ENCODE measurements around the gene ANO3.

ANO3 gene

DNA sequence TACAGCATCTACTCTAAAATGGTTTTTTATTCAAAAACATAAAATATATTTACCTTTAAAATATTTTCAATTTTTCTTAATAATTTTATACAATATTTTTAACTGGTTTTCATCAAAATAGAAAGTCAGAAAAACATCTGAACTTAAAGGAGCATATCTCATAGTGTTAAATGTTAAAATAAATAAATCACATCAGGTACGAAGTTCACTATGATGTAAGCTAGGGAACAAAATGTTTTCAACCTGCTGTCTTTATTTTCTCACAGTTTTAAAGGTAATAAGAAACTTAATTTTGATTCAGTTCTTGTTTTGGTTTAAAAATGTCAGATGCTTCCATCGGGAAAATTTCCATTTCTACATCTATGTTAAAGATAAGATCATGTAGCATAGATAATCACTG, 142.5 kb downstream of the ANO3 start:
- H3K4me3 ChIP-seq (ENCODE audit: low read length), result no peak overlapping the region
- DNase-seq (ENCODE audit: low read depth, low spot score), result no peak

DNA sequence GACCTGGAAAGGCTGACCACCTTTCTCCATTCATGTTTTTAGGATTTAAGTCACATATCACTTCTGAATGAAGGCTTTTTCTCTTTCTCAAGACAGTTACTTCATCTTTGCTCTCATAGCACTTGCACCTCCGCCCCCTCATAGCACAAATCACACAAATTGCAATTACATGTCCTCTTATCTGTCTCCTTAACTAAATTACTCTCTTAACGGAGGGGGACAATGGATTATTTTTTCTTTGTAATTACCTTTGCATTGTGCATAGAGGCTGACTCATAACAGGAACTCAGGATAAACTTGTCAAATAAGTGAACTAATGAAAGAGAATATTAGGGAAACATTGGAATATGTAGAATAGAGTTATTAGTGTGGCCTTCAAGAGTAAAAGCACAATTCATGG, 145.5 kb downstream of the ANO3 start:
- no peak for DNase-seq (ENCODE audit: low read depth, low spot score)
- no peak overlapping the region for H3K4me3 ChIP-seq (ENCODE audit: low read length)

DNA sequence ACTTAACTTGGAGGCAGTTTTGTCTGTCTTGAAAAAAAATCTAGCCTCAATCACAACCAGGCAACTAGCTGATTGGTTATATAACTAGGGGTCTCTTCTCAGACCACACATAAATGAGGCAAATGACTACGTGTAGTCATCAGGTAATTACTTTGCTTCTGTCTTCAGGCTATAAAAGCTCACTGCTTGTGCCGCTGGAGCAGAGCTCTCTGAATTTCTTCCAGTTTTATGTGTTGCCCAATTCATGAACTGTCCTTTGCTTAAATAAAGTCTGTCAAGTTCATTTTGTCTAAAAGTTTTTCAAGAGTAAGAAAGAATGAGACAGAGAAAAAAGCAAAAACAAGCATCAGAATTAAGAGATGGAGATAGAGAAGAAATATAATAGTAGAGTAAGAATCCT, 146.8 kb downstream of the ANO3 start:
- no peak for DNase-seq (ENCODE audit: low read depth, low spot score)
- no peak overlapping the region for H3K4me3 ChIP-seq (ENCODE audit: low read length)

DNA sequence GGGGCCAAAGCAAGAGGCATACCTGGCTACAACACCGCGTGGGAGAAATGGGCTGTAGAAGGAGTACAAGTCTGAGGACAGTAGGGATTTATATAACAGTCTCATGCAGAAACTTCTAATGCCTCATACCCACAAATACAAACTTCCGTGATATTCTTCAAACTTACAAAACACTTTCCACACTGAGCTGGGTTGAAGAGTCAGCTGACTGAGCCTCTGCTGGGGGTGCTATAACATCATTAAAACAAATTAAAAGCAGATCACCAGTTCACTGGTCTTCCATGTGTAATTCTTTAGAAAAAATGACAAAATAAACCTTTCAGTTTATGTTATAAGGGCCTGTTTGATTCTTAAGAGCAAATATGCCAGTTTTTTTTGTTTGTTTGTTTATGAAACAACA, 148.1 kb downstream of the ANO3 start:
- no peak for DNase-seq (ENCODE audit: low read depth, low spot score)
- no peak overlapping the region for H3K4me3 ChIP-seq (ENCODE audit: low read length)

DNA sequence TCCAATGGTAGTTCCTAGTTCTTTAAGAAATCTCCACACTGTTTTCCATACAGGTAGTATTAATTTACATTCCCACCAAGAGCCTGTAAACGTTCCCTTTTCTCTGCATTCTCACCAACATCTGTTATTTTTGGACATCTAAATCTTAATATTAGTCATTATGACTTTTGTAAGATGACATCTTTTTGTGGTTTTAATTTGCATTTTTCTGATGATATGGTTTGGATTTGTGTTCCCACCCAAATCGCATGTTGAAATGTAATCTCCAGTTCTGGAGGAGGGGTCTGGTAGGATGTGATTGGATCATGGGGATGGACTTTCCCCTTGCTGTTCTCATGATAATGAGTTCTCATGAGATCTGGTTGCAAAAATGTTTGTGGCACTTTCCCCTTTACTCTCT, 151.2 kb downstream of the ANO3 start:
- no peak for DNase-seq (ENCODE audit: low read depth, low spot score)
- no peak overlapping the region for H3K4me3 ChIP-seq (ENCODE audit: low read length)

DNA sequence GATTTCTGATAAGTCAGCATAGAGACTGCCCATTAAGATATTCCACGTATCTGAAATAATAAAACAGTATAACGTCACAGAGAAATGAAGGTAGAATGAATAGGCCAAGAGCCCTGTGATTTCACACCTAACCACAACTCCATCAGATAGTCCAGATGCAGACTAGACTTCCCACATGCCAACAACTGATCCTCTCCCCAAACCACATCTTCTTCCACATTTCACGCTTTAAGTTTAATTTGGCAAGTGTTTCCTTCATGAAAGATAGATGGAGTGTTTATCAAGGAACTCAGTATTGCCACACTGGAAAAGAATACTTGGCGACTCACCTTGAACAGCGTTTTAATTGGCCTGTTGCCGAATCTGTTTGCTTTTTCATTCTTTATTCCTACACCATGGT, 158.6 kb downstream of the ANO3 start:
- DNase-seq (ENCODE audit: low read depth, low spot score), result no peak
- no peak overlapping the region for H3K4me3 ChIP-seq (ENCODE audit: low read length)

DNA sequence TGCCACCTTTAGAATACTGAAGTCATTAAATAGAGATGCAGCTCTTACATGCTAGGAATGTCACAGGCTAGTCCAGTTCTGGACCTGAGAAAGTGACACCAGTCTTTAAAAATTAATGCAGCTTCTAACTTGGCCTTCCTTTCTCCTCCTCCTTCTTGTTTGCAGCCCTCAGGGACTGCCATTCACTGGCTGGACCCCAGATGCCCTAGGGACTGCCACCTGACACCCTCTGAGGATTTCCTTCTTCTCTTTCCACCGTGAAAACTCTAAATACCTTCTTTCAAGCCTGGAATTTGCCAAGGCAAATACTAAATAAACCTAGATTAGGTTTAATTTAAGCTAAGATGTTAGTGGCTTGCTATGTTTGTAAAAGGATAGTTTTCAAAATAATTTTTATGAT, 161.7 kb downstream of the ANO3 start:
- no peak for DNase-seq (ENCODE audit: low read depth, low spot score)
- no peak overlapping the region for H3K4me3 ChIP-seq (ENCODE audit: low read length)

DNA sequence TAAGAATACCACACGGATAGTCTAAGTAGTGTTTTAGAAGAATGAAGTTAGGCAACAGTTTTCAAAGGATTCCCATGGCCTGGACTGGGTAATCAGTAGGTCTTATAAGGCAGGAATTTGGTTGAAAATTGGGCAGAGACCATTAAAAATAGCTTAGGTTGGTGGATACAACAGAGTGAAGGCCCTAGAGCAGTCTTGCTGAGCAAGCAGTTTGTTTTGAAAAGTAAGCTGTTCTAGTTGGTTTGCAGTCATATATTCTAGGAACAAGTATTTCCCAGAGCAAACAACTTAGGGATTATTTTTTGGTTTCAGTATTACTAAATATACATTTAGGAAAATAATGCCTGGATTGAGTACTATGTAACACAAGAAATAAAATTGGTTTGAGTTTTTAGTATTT, 175.3 kb downstream of the ANO3 start:
- no peak overlapping the region for H3K4me3 ChIP-seq (ENCODE audit: low read length)
- no peak for DNase-seq (ENCODE audit: low read depth, low spot score)

DNA sequence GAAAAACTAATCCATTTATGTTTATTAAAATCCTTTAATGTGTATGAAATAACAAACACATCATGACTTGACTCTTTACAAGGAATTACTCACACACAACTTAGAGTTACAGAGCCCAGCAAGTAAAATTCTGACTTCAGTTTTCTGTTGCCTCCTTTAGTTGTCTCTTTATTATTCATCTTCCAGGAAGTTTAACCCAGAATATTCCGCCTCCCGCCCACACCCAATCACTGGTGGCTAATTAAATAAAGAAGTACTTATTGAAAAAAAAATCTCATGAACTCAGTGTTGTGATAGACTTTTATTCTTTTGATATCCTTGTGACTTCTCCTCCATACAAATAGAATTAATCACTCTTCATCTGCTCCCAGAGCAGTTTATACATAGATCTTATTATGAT, 178.2 kb downstream of the ANO3 start:
- no peak overlapping the region for H3K4me3 ChIP-seq (ENCODE audit: low read length)
- no peak for DNase-seq (ENCODE audit: low read depth, low spot score)

DNA sequence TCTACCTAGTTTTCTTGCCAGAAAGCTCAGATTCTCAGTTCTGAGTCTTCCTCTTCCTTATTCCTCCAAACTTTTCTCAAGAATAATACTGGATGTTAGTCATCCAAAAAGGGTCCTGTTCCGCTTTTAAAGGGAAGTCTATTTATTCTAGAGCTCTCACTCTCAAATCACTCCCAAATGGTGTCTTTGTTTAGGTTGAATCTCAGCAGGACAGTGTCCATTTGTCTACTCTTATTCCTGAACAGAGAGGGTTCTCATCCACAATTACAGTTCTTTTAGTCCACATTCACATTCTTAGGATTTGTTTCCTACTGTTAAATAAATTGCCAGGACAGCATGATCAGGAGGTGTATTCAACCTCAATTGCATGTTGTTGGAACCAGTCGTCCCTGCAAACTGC, 178.8 kb downstream of the ANO3 start:
- no peak for DNase-seq (ENCODE audit: low read depth, low spot score)
- H3K4me3 ChIP-seq (ENCODE audit: low read length), result no peak overlapping the region

DNA sequence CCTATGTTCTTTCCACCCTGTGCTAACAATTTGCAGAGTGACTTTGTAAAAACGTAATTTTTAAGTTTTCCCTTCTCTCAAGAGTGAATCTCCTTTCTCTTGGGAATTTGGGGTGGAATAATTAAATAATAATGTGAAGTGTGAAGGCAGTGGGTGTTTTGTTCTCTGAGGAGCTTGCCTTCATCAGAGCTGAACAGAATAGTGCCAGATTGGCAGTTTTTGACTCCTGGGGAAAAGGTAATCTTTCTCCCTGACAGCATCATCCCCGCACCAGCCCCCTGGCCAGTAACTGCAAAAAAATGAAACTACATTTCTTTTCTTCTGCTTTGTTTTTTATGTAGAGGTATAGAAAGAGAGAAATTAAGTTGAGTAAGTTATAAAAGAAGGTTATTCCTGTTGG, 180.3 kb downstream of the ANO3 start:
- no peak overlapping the region for H3K4me3 ChIP-seq (ENCODE audit: low read length)
- no peak for DNase-seq (ENCODE audit: low read depth, low spot score)

DNA sequence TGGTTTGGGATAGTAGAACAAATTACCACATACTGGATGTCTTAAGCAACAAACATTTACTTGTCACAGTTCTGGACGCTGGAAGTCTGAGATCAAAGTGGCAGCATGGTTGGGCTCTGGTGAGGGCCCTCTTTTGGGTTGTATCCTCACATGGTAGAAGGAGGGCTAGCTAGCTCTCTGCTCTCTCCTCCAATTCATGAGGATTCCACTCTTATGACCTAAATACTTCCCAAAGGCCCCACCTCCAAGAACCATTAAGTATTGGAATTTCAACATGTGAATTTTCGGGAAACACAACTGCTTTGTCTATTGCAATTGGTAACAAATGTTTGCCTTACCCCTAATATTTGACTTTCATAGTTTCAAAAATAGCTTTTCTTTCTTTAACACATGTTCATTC, 187.5 kb downstream of the ANO3 start:
- no peak overlapping the region for H3K4me3 ChIP-seq (ENCODE audit: low read length)
- DNase-seq (ENCODE audit: low read depth, low spot score), result no peak

DNA sequence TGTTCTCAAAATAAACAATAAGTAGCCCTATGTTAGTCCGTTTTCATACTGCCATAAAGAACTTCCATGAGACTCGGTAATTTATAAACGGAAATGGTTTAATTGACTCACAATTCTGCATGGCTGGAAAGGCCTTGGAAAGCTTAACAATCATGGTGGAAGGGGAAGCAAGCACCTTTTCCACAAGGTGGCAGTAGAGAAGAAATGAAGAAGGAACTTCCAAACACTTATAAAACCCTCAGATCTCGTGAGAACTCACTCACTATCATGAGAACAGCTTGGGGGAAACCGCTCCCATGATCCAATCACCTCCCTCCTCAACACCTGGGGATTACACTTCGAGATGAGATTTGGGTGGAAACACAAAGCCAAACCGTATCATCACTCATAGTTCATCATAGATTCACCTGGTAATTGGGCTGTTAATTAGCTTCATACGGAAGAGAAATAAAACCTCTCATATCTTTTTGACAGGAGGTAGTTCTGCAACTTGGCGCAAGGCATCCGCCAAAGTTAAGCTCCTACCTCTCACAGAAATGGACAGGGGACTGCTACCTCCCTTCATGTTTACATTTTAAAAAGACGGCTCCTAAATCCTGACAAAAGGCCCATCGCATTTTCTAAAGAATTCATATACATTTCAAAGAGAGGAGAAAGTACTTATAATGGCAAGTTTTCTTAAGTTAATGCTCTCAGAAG, 191.1 kb downstream of the ANO3 start:
- no peak overlapping the region for H3K4me3 ChIP-seq (ENCODE audit: low read length)
- DNase-seq (ENCODE audit: low read depth, low spot score), result peak; percentile 10

DNA sequence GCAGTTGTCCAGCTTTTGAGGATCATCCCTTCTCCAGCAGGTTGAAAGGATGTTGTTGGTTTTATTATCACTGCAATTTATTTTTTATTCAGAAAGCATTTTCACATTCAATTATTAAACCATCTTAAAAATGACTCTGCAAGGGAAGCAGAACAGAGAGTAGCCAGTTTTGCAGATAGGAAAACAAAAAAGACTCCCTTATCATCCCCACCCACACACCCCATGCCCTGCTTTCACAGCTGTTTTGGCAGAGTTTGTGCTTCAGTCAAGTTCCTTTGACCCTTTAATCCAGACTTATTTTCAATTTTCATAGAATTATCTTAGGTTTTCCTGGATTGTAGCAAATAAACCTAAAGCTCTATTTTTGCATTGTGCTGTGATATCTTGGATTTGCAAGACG, 195.8 kb downstream of the ANO3 start:
- no peak for DNase-seq (ENCODE audit: low read depth, low spot score)
- no peak overlapping the region for H3K4me3 ChIP-seq (ENCODE audit: low read length)

DNA sequence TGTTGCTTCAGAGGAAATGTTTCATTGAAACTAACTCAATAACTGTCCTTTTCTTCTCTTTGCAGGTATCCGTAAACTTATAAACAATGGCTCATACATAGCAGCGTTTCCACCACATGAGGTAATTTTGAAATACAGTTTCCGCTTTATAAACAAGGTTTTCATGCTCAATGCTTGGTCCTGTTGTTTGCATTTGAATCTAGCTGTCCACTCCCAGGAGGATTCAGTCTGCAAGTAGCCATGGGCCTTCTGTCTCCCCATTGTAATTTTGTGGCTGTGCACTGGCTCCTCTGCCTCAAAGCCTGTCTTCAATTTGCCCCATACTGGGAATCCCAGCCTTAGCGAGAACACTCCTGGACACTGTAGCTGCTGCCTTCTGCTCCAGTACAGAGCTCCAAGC, 205.4 kb downstream of the ANO3 start:
- no peak overlapping the region for H3K4me3 ChIP-seq (ENCODE audit: low read length)
- DNase-seq (ENCODE audit: low read depth, low spot score), result no peak

DNA sequence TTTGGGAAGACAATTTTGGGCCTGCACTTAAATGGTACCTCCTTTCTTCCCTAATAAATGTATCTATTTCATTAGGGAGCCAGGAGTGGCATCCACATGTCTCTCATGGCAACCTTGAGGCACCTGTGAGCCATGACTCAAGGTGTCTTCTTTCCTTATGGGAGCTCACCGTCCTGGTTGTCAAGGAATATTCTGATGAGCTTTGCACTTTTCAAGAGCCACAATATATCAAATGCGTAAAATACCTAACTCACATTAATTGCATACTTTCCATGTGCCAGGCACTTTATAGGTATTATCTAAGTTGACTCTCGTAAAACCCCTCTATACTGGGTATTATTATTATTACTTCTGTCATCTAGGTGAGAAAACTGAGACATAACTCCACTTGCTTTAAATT, 207.6 kb downstream of the ANO3 start:
- no peak overlapping the region for H3K4me3 ChIP-seq (ENCODE audit: low read length)
- no peak for DNase-seq (ENCODE audit: low read depth, low spot score)

DNA sequence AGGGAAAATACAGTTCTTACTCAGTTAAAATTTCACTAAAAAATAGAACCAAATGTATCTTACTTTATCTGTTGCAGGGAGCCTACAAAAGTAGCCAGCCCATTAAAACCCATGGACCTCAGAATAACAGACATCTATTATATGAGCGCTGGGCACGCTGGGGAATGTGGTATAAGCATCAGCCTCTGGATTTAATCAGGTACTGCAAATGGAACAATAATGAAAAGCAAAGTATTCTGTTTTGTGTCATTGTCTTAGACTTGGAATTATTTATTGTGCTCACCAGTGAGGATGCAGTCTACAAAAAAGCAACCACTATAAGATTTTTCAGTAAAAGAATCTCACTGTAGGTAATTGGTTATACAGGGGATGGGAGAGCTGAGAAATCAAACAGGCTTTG, 209.9 kb downstream of the ANO3 start:
- no peak for DNase-seq (ENCODE audit: low read depth, low spot score)
- no peak overlapping the region for H3K4me3 ChIP-seq (ENCODE audit: low read length)

DNA sequence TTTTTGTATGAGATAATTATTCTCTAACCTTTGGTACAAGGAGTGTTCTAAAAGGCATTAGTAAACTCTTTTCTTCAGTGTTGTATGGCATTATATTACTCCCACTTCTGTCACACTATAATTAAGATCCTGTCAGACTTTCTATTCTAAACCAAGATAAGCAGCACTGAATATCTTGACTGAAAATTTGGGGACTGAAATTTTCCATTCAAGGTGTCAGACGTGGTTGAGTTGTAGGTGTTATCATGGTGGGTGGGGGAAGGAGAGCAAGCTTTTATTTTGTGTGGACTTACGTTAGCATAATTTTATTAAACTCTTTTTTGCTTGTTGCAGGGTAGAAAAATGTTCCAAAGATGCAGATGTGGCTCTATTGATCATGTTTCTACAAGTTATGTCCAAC, 217.2 kb downstream of the ANO3 start:
- no peak for DNase-seq (ENCODE audit: low read depth, low spot score)
- no peak overlapping the region for H3K4me3 ChIP-seq (ENCODE audit: low read length)

DNA sequence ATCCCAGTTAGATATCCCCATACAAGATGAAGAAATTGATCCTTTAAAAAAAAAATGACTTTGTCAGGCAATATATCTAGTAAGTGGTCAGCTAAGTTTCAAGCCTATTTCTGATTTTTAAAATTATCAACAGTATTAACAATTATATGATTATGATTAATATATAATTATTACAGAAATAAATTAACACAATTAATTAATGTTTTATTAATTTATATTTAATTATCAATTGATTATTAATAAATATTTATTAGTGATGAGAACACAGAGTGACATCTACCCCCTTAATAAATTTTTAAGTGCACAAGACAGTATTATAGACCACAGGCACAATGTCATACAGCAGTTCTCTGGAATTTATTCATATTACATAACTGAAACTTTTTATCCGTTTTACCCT, 218.1 kb downstream of the ANO3 start:
- no peak overlapping the region for H3K4me3 ChIP-seq (ENCODE audit: low read length)
- DNase-seq (ENCODE audit: low read depth, low spot score), result no peak

DNA sequence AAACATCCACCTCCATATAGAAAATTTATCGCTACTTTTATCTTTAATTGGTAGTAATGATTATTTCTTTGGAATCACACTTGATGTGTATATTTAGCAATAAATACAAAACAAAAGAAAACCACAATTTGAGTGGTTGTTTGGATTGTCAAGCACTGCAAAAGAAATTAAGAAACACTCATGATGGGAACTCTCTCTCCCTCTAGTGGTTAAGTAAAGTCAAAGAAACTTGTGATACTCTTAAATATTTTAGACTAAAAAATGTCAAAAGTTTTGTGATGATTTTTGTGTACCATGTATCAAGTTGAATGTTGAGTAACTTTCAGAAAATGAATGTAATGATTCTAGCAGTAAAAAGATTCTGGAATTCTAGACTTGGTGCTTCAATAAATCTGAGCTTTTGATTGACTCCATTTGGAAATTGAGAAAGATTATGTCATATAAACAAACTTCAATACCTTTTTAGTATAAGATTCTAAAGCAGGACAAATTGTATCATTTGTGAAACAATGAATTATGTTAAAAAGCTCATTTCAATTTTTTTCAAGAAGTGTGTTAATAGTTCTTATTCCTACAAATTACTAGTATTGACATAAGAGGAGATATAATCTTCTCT, 219.4 kb downstream of the ANO3 start:
- DNase-seq (ENCODE audit: low read depth, low spot score), result peak; percentile 4
- no peak overlapping the region for H3K4me3 ChIP-seq (ENCODE audit: low read length)

DNA sequence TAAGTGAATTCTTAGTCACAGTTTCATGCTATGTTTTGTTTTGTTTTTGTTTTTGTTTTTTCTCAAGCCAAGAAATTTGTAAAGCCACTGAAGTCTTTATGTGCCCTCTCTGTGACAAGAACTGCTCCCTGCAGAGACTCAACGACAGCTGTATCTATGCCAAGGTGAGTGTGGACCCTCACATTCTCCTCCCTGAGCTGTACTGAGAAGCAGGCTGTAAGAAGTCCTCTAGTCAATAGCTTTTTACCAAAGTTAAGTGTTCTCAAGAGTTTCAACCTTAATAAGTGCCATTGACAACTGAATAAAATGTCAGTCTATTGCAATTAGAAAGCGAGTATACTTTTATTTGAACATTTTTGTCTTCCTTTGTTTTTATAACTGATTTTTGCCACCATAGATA, 221.3 kb downstream of the ANO3 start:
- DNase-seq (ENCODE audit: low read depth, low spot score), result no peak
- H3K4me3 ChIP-seq (ENCODE audit: low read length), result no peak overlapping the region
